Skeletal muscle satellite cell (primary cell): Measurements from ENCODE around the gene BRMS1.

Experiments used
- H3K27me3 ChIP-seq: 2 replicates; pipeline ENCODE4 v1.7.0; 2013; ENCODE audit warnings: low read length; ENCODE audit not compliant: control insufficient read depth, insufficient read depth
- H3K36me3 ChIP-seq: 2 replicates; pipeline ENCODE4 v1.7.0; 2013; ENCODE audit warnings: mild to moderate bottlenecking, control low read depth, low read length; ENCODE audit not compliant: insufficient read depth
- H3K4me1 ChIP-seq: 2 replicates; pipeline ENCODE4 v1.7.0; 2013; ENCODE audit warnings: low read length; ENCODE audit not compliant: control insufficient read depth, insufficient read depth
- H3K4me2 ChIP-seq: 2 replicates; pipeline ENCODE4 v1.7.0; 2013; ENCODE audit warnings: mild to moderate bottlenecking, low read length
- H3K4me3 ChIP-seq: 2 replicates; pipeline ENCODE4 v1.7.0; 2013; ENCODE audit warnings: low read length
- H3K9ac ChIP-seq: 2 replicates; pipeline ENCODE4 v1.7.0; 2013; ENCODE audit warnings: mild to moderate bottlenecking, low read depth, low read length, moderate library complexity
- H3K9me3 ChIP-seq: replicated peaks from 2 replicates; pipeline ENCODE4 v1.7.0; 2013; ENCODE audit warnings: mild to moderate bottlenecking, control low read depth, low read length

BRMS1 gene

GRCh38 chr11:66339686-66340483, 5.0 kb downstream of the BRMS1 start:
- Histone ChIP-seq H3K4me1 (peaks cover 34% of the 10 kb centered on the region), H3K9me3 (no peaks in the 10 kb centered on the region), H3K4me3 (no peak overlapping the region), H3K4me2 (no peak overlapping the region), H3K36me3 (peaks cover 48% of the 10 kb centered on the region), H3K9ac (no peak overlapping the region), H3K27me3 (no peaks in the 10 kb centered on the region)

DNA sequence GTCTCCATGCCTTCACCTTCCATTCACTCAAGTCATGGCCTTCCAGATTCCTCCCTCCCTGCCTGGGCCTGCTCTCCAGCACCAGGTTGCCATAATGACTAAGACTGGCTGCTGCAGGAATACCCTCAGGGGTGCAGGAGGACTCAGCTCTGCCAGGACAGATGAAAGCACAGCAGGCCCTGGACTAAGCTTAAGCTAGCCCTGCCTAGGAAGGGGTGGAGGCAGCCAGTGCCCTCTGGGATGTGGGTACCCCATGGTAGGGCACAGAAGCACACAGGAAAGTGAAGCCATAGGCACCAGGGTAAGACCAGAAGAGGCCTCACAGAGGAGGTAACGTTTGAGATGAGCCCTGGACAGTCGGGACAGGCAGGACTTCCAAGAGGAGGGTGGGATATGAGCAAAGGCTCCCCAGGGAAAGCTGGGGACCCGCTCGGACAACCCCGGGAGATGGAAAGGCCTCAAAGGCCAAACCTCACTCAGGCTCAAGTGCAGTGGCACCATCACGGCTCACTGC, 5.7 kb downstream of the BRMS1 start:
- H3K9me3 ChIP-seq: no peaks in the 10 kb centered on the region
- H3K27me3 ChIP-seq: no peaks in the 10 kb centered on the region
- H3K4me1 ChIP-seq: peaks cover 38% of the 10 kb centered on the region
- H3K36me3 ChIP-seq: peaks cover 48% of the 10 kb centered on the region
- H3K4me3 ChIP-seq: no peak overlapping the region
- H3K4me2 ChIP-seq: no peak overlapping the region
- no peak overlapping the region for H3K9ac ChIP-seq

DNA sequence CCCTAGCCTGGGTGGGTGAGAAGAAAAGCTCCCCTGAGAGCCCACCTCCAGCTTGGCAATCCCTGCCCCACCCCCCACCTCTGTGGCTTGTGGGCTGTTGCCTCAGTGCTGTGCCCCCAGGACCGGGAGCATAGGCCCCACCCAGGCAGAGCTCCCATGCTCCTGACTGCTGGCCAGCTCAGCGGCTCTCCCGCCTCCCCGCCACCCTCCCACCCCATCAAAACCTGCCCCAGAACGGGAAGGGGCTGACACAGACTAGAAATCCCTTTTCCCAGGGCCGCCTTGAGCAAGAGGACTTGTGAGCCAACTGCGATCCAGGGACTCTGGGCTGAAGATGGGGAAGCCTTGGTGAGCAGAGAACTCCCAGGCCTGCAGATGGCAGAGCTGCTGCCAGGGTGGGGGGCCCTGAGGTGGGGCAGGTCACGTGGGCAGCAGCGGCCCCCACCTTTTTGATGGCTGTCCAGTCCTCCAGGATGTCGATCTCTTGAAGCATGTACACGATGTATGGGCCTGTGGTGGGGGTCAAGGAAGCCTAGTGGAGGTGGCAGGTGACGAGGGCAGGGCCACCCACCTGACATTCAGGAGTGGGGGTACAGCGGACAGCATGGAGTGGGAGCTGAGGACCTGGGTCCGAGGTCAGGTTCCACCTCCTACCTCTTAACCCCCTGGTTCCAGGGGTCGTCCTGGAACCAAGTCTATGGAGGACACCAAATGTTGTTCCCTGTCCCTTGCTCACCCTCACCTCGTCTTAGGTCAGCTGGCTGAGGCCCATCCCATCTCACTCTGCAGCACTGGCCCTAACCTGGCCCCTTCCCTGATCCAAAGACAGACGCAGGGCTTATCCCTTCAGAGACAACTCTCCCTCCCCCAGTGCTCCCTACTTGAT, 6.4 kb downstream of the BRMS1 start:
- peaks cover 36% of the 10 kb centered on the region for H3K4me1 ChIP-seq

DNA sequence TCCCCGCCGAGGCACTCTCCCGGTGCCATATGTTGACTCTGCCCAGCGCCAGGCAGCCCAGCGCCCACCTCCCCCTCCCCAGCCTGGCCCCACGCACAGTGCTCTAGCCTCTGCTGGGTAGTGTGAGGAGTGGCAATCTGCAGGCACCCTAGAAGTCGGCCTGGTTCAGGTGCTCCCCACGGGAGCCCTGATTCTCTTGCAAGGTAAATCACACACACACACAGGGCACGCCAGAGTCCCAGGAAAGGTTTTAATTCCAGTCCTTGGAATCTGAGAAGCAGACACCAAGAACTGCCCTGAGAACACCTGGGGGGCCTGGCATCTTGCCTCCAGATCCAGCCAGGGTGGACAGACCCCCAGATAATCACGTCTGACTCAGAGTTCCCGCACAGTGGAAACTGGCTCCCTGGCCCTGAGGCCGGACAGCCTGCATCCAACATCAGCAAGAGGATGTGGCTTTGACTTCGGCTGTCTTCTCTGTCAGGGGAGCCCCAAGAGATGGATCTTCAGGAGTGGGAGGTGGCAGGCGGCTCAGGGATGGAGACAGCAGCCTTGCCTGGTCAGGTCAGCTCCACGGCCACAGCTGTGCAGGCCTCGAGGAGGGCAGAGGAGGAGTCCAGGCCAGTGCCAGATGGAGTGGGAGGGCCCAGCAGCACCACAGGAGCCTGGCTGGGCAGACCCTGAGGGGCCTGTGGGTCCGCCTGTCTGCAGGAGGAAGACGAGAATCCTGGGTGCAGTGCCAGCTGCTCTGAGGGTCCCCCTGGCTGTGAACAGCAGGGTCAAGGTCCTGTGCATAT, 7.6 kb downstream of the BRMS1 start:
- Histone ChIP-seq H3K36me3 (peaks cover 57% of the 10 kb centered on the region), H3K9me3 (no peaks in the 10 kb centered on the region), H3K27me3 (no peaks in the 10 kb centered on the region), H3K4me1 (peaks cover 36% of the 10 kb centered on the region), H3K4me2 (peak overlapping the region; percentile 97), H3K9ac (peak overlapping the region; percentile 46), H3K4me3 (peak overlapping the region; percentile 4)

More for the DNA sequence above, 6.4 kb downstream of the BRMS1 start:
- Histone ChIP-seq H3K9me3 (no peaks in the 10 kb centered on the region), H3K4me3 (no peak overlapping the region), H3K36me3 (peaks cover 52% of the 10 kb centered on the region), H3K9ac (no peak overlapping the region), H3K4me2 (no peak overlapping the region), H3K27me3 (no peaks in the 10 kb centered on the region)

DNA sequence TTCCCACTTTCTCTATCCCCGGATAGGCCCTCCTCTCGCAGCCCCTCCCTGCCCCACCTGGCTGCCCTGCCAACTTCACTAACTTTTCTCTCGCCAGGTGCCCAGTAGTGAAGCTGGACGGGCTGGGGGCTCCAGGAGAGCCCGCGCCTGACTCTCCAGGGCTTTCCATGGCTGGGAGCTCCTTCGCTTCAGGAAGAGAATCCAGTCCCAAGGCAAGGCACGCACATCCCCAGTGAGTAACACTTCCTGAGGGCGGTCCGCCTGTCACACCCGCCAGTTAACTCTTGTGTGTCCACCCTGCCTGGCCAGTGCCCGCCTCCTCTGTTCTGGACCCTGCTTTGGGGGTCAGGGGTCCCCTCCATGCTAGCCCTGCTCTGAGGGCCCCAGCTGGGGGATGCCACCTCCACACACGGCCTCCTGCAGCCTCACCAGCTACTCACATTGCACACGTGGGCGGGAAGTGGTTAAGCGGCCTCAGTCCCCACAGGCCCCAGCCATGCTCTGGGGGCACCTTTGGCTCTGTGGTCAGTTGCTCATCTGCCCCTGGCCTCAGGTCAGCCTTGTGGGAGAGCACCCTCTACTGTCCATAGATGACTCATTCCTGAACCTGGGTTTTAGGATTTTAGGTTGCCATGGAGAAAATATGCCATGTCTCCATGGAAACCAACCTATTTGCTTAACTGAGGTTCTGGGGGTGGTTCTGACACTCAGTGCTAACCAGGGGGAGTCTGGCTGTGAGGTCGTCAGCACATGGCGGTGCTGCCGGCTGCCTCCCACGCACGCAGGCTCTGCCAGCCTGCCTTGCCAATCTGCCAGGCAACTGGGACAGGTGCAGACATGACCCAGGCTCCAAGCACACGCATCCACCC, 8.4 kb downstream of the BRMS1 start, which contains the start of gene RIN1:
Gene RIN1 (minus strand): TSS at position 201 of the 869 bp plus-strand sequence. CDS start 32 bp downstream, at position 169.
- Histone ChIP-seq H3K9ac (peak within 1 kb of the TSS; percentile 96), H3K36me3 (peaks cover 57% of the 10 kb centered on the region), H3K4me2 (peak within 1 kb of the TSS; percentile 97), H3K27me3 (no peaks in the 10 kb centered on the region), H3K9me3 (no peaks in the 10 kb centered on the region), H3K4me3 (peak within 1 kb of the TSS; percentile 86), H3K4me1 (peaks cover 36% of the 10 kb centered on the region)

DNA sequence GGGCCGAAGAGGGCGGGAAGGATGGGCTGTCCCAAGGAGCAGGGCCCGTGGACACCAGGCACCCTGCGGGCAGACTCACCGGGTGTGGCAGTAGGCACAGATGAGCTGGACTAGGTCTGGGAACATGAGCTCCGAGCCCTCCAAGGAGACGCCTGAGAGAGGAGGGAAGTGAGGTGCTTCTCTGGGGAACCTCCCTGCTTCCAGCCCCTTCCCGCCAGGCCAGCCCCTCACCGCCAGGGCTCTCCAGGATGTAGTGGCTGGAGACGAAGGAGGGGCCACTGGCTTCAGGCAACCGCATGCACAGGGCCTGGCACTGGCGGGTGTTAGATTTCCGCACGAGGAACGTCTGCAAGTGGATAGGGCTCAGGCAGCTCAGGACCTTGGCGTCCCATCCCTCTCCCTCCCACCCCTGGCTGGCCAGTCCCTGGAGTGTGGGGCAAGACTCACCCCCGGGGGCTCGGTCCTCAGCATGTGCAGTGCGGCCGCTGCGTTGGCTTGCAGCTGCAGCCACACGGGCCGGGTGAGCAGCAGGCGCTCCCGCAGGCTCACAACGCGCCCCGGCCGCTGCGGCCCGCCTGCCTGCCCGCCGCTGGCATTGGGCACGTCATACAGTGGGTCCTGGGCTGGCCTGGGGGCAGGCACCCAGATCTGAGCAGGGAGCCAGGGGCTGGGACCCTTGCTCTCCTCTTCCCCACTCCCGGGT, 9.2 kb downstream of the BRMS1 start:
- Histone ChIP-seq H3K9ac (peak overlapping the region; percentile 96), H3K4me2 (peak overlapping the region; percentile 97), H3K4me3 (peak overlapping the region; percentile 86), H3K36me3 (peaks cover 52% of the 10 kb centered on the region), H3K4me1 (peaks cover 36% of the 10 kb centered on the region), H3K27me3 (no peaks in the 10 kb centered on the region), H3K9me3 (no peaks in the 10 kb centered on the region)

- Histone ChIP-seq H3K36me3 (peaks cover 43% of the 10 kb centered on the region), H3K4me2 (peak overlapping the region; percentile 97), H3K9me3 (no peaks in the 10 kb centered on the region), H3K27me3 (no peaks in the 10 kb centered on the region), H3K4me1 (peaks cover 36% of the 10 kb centered on the region), H3K4me3 (peak overlapping the region; percentile 86), H3K9ac (peak overlapping the region; percentile 96)
Observed at GRCh38 chr11:66334605-66335442, 10.1 kb downstream of the BRMS1 start.

GRCh38 chr11:66333896-66334604, 10.9 kb downstream of the BRMS1 start:
- H3K9me3 ChIP-seq: no peaks in the 10 kb centered on the region
- H3K27me3 ChIP-seq: no peaks in the 10 kb centered on the region
- peaks cover 35% of the 10 kb centered on the region for H3K36me3 ChIP-seq
- peak overlapping the region; percentile 86 for H3K4me3 ChIP-seq
- H3K4me1 ChIP-seq: peaks cover 36% of the 10 kb centered on the region
- H3K9ac ChIP-seq: peak overlapping the region; percentile 96
- peak overlapping the region; percentile 97 for H3K4me2 ChIP-seq
